Measurements from ENCODE around the gene CALR. TPM values are rescaled to one million over a fixed set of nuclear protein-coding genes. Genes with fewer than 3 reads are reported as not detected.

Gene CALR
- polyA plus RNA-seq, 1 of the 3 experiments (the other 2 are of a cell fraction) = 1,334 TPM

GRCh38 chr19:12993562-12993961 lies 55.2 kb downstream of the CALR start:
- no peaks in the 10 kb centered on the region for H3K9me3 ChIP-seq
- no peak overlapping the region for H3K27ac ChIP-seq (ENCODE audit: low read depth in 2 of 2, low read length in 1 of 2)
- no peak overlapping the region for H3K4me2 ChIP-seq
- peaks cover 6% of the 10 kb centered on the region for H3F3A ChIP-seq (replicated peaks; ENCODE audit: insufficient read depth)
- no peaks in the 10 kb centered on the region for H3K36me3 ChIP-seq (replicated peaks in 1 of 2; ENCODE audit: control insufficient read depth in 1 of 2, insufficient read depth in 2 of 2, low read length in 1 of 2)
- ChIA-PET CTCF (interaction anchor here (1.3 to 3.6 kb wide), 8 partner anchors 8 to 100 kb away, joined by 3 to 14 read pairs (median 6); no protein-coding TSS in a partner anchor), POLR2A (interaction anchor here (0.5 to 1.3 kb wide), 3 partner anchors 60 to 201 kb away, joined by 3 read pairs; no protein-coding TSS in a partner anchor)
- H4K20me1 ChIP-seq (ENCODE audit: insufficient read depth) = no peaks in the 10 kb centered on the region
- no peak overlapping the region for H3K4me3 ChIP-seq (ENCODE audit: low read depth in 2 of 2, low read length in 1 of 2)
- H3K4me1 ChIP-seq (ENCODE audit: control insufficient read depth in 1 of 2, insufficient read depth in 2 of 2, low read depth in 1 of 2, low read length in 1 of 2) = peaks cover 0 to 17% of the 10 kb centered on the region in 2 experiments; a peak in 1 of 4 replicates
- H3K9me2 ChIP-seq = no peaks in the 10 kb centered on the region
- peaks cover 15% of the 10 kb centered on the region for H3K79me2 ChIP-seq (ENCODE audit: insufficient read depth)
- H3K9ac ChIP-seq = no peak overlapping the region
- WGBS (ENCODE audit: low lambda C conversion rate) = 86% methylated on average over 6 of the region's 7 CpGs
- no peaks in the 10 kb centered on the region for H3K27me3 ChIP-seq (ENCODE audit: insufficient read depth)
- no peak overlapping the region for H2AFZ ChIP-seq (ENCODE audit: low read depth)
- no peak for TF ChIP-seq FOSL2 (IDR thresholded peaks at IDR 0.05; ENCODE audit: borderline replicate concordance, low read depth)
- TF ChIP-seq EZH2phosphoT487 (IDR thresholded peaks at IDR 0.05; ENCODE audit: borderline replicate concordance, low read depth) = no peak
- TF ChIP-seq PBX3 (IDR thresholded peaks at IDR 0.05) = no peak
- no peak for TF ChIP-seq USF2 (IDR thresholded peaks at IDR 0.05; ENCODE audit: borderline replicate concordance, low read depth, low read length)
- no peak for TF ChIP-seq IRF3 (IDR thresholded peaks at IDR 0.05; ENCODE audit: low read depth, low read length)
- TF ChIP-seq MAX (IDR thresholded peaks at IDR 0.05; ENCODE audit: low read depth) = no peak
- no peak for TF ChIP-seq NRF1 (IDR thresholded peaks at IDR 0.05; ENCODE audit: low read depth, low read length)
- TF ChIP-seq RXRA (IDR thresholded peaks at IDR 0.05; ENCODE audit: borderline replicate concordance, low read depth) = no peak
- no peak for TF ChIP-seq RAD21 (IDR thresholded peaks at IDR 0.05; ENCODE audit: low read length)
- TF ChIP-seq GATA2 (CRISPR knock-in tag; IDR thresholded peaks at IDR 0.05) = no peak
- no peak for TF ChIP-seq GABPA (IDR thresholded peaks at IDR 0.05; ENCODE audit: low read depth)
- no peak for TF ChIP-seq YY1 (IDR thresholded peaks at IDR 0.05; ENCODE audit: low read depth)
- TF ChIP-seq FOXM1 (IDR thresholded peaks at IDR 0.05; ENCODE audit: low read depth) = no peak
- no peak for TF ChIP-seq SMC3 (IDR thresholded peaks at IDR 0.05; ENCODE audit: low read depth, low read length)
- TF ChIP-seq POLR2AphosphoS5 (IDR thresholded peaks at IDR 0.05; ENCODE audit: low read depth, low read length) = no peak
- no peak for DNase-seq

Small RNA genes lying within 50 kb of the gene (small RNA-seq; reads per million reads assigned to genes)
- gene MIR5695 = 0 to 2.6 (median 0.59) reads per million in 7 experiments
- 0 to 2.6 (median 0.23) reads per million in 7 experiments for gene MIR6515

Other genes starting within 250 kb of the CALR start
- gene FBXW9, start 242.0 kb upstream of the CALR start, polyA plus RNA-seq (2012; rRNA removed) = 25.9 and 26.6 TPM in 2 replicates
- 82.4 and 112 TPM in 2 replicates for gene TNPO2, start 214.7 kb upstream of the CALR start, polyA plus RNA-seq (2012; rRNA removed)
- gene TRIR, start 203.9 kb upstream of the CALR start, polyA plus RNA-seq (2012; rRNA removed) = 294 and 466 TPM in 2 replicates
- gene GET3, start 201.1 kb upstream of the CALR start, polyA plus RNA-seq (2012; rRNA removed) = 250 and 264 TPM in 2 replicates
- not detected in 2 replicates for gene BEST2, start 186.8 kb upstream of the CALR start, polyA plus RNA-seq (2012; rRNA removed)
- 23.9 and 33.0 TPM in 2 replicates for gene HOOK2, start 163.1 kb upstream of the CALR start, polyA plus RNA-seq (2012; rRNA removed)
- gene JUNB, start 147.1 kb upstream of the CALR start, polyA plus RNA-seq (2012; rRNA removed) = 165 and 224 TPM in 2 replicates
- 215 and 341 TPM in 2 replicates for gene PRDX2, start 136.8 kb upstream of the CALR start, polyA plus RNA-seq (2012; rRNA removed)
- not detected in 2 replicates for gene THSD8, start 136.5 kb upstream of the CALR start, polyA plus RNA-seq (2012; rRNA removed)
- gene RNASEH2A, start 132.0 kb upstream of the CALR start, polyA plus RNA-seq (2012; rRNA removed) = 35.2 and 48.1 TPM in 2 replicates
- 0.47 and 0.72 TPM in 2 replicates for gene RTBDN, start 104.0 kb upstream of the CALR start, polyA plus RNA-seq (2012; rRNA removed)
- 4.3 and 9.7 TPM in 2 replicates for gene MAST1, start 100.1 kb upstream of the CALR start, polyA plus RNA-seq (2012; rRNA removed)
- gene DNASE2, start 57.2 kb upstream of the CALR start, polyA plus RNA-seq (2012; rRNA removed) = 29.8 and 40.7 TPM in 2 replicates
- not detected in 2 replicates for gene KLF1, start 51.4 kb upstream of the CALR start, polyA plus RNA-seq (2012; rRNA removed)
- 29.4 and 36.6 TPM in 2 replicates for gene GCDH, start 47.4 kb upstream of the CALR start, polyA plus RNA-seq (2012; rRNA removed)
- gene SYCE2, start 19.3 kb upstream of the CALR start, polyA plus RNA-seq (2012; rRNA removed) = 0.44 and 1.1 TPM in 2 replicates
- gene FARSA, start 4.9 kb upstream of the CALR start, polyA plus RNA-seq (2012; rRNA removed) = 56.8 and 170 TPM in 2 replicates
- gene RAD23A, start 7.3 kb downstream of the CALR start, polyA plus RNA-seq (2012; rRNA removed) = 60.4 and 116 TPM in 2 replicates
- gene GADD45GIP1, start 18.6 kb downstream of the CALR start, polyA plus RNA-seq (2012; rRNA removed) = 65.7 and 91.8 TPM in 2 replicates
- 1.0 and 1.6 TPM in 2 replicates for gene DAND5, start 31.0 kb downstream of the CALR start, polyA plus RNA-seq (2012; rRNA removed)
- gene NFIX, start 56.9 kb downstream of the CALR start, polyA plus RNA-seq (2012; rRNA removed) = 5.1 and 14.8 TPM in 2 replicates
- gene LYL1, start 164.2 kb downstream of the CALR start, polyA plus RNA-seq (2012; rRNA removed) = 1.1 and 2.2 TPM in 2 replicates
- 60.9 and 64.9 TPM in 2 replicates for gene TRMT1, start 178.1 kb downstream of the CALR start, polyA plus RNA-seq (2012; rRNA removed)
- 72.8 and 127 TPM in 2 replicates for gene NACC1, start 179.7 kb downstream of the CALR start, polyA plus RNA-seq (2012; rRNA removed)
- gene STX10, start 211.8 kb downstream of the CALR start, polyA plus RNA-seq (2012; rRNA removed) = 143 and 163 TPM in 2 replicates
- gene IER2, start 211.8 kb downstream of the CALR start, polyA plus RNA-seq (2012; rRNA removed) = 55.7 and 115 TPM in 2 replicates

Data from SK-N-SH (cell line).